GM13977 (cell line): ENCODE data around the gene PIK3C3.

ENCODE experiments used
- DNase-seq: peaks from one replicate; pipeline ENCODE4 v3.0.0; 2012; ENCODE audit warnings: low spot score
- in situ Hi-C: fragments of 300-500 bp; cut with MboI; formaldehyde crosslinking; loops from one replicate; pipeline ENCODE4 v1.12.0; 2022; ENCODE audit warnings: low sequenced_read_pairs, low pct_unique_long_range_greater_than_20kb, mixed read lengths, inconsistent platforms; ENCODE audit not compliant: unreplicated experiment
- TF ChIP-seq, protein P1 (sequence below): IDR thresholded peaks from 2 replicates; pipeline ENCODE4 v1.5.1; 2012; ENCODE audit warnings: mild to moderate bottlenecking, control low read depth; ENCODE audit not compliant: insufficient read depth; ENCODE audit errors: extremely low read depth, missing control alignments

The PIK3C3 gene

DNA sequence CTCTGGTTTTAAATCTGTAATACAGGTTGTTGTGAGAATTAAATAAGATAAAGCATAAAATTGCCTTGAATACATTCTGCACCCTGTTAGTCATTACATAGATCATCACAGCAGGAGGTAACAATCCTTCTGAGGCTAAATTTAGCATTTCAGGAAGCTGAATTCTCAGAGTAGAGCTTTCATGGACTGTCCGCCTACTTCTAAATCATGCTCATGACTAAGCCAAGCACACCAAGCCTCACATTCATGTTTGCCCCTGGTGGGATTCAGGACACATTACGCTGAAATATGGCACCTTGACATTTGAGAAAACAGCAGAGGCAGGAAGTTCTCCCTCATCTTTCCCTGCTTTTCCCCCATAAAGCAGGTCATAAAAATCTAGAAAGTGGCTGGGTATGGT lies 16.6 kb upstream of the PIK3C3 start:
- TF ChIP-seq, protein P1, sequence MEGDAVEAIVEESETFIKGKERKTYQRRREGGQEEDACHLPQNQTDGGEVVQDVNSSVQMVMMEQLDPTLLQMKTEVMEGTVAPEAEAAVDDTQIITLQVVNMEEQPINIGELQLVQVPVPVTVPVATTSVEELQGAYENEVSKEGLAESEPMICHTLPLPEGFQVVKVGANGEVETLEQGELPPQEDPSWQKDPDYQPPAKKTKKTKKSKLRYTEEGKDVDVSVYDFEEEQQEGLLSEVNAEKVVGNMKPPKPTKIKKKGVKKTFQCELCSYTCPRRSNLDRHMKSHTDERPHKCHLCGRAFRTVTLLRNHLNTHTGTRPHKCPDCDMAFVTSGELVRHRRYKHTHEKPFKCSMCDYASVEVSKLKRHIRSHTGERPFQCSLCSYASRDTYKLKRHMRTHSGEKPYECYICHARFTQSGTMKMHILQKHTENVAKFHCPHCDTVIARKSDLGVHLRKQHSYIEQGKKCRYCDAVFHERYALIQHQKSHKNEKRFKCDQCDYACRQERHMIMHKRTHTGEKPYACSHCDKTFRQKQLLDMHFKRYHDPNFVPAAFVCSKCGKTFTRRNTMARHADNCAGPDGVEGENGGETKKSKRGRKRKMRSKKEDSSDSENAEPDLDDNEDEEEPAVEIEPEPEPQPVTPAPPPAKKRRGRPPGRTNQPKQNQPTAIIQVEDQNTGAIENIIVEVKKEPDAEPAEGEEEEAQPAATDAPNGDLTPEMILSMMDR: no peak
- no peak for DNase-seq

DNA sequence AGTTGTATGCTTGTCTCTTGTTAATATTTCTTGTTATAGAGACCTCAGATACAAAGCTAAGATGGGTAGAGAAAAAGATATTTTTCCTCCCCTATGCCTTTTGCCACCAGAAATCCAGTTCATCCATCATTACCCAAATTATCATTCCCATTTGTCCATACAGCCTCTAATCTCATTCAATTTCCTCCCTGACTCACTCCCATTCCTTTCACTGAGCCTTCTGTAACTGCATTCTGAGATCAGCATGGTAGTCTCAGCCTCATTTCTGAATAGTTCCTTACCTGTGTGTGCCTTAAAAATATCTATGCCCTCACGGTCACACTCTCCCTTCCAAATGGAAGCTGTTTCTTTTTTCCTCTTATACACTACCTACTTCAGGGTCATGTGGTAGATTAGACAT lies 15.7 kb upstream of the PIK3C3 start:
- TF ChIP-seq, protein P1: no peak
- no peak for DNase-seq
- in situ Hi-C loops: no loop called here

More for the DNA sequence above, 16.6 kb upstream of the PIK3C3 start:
- in situ Hi-C loops: no loop called here

DNA sequence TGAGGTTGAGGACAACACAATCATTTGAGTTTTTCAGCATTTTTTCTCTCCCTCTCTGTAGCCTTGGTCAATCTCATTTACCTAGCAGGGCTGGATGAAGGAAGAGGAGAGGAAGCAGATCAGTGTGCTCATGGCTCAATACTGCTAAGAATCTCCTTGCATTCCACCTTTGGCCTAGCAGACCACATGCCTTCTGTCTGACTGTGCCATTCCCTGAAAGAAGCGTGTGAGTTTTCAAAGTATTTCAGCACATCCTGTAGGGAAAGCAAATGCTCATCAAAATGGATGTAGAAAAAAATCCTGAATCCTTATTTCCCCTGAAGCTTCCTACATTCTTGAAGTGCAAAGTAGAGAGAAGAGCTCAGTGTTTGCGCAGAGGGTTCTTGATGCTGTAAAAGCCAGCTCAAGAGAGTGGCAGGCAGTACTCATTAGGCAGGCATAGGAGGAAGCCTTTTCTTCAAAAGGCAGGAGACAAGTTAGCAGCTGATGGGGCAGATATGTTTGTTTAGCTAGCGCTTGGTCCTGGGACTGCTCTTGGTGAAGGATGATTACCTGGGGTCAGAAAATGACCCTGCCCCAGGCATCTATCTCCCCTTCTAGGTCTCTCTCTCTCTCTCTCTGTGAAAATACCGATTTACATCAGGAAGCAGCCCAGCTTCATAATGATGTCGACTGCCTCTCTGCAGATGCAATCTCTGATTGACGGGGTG lies 14.4 kb upstream of the PIK3C3 start:
- in situ Hi-C loops: no loop called here
- DNase-seq: no peak

DNA sequence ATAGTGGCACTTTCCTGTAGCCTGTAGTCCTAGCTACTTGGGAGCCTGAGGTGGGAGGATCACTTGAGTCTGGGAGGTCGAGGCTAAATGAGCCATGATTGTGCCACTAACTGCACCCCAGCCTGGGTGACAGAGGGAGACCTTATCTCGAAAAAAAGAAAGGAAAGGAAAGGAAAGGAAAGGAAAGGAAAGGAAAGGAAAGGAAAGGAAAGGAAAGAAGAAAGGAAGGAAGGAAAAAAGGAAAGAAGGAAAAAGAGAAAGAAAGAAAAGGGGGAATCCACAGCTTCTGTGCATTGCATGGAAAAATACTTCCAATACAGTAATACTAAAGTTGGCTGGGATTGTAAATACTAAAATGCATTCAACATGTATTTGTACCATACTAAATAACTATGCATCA lies 12.8 kb upstream of the PIK3C3 start:
- no peak for DNase-seq
- in situ Hi-C loops: no loop called here
- TF ChIP-seq, protein P1: no peak

More for the DNA sequence above, 14.4 kb upstream of the PIK3C3 start:
- TF ChIP-seq, protein P1: no peak

DNA sequence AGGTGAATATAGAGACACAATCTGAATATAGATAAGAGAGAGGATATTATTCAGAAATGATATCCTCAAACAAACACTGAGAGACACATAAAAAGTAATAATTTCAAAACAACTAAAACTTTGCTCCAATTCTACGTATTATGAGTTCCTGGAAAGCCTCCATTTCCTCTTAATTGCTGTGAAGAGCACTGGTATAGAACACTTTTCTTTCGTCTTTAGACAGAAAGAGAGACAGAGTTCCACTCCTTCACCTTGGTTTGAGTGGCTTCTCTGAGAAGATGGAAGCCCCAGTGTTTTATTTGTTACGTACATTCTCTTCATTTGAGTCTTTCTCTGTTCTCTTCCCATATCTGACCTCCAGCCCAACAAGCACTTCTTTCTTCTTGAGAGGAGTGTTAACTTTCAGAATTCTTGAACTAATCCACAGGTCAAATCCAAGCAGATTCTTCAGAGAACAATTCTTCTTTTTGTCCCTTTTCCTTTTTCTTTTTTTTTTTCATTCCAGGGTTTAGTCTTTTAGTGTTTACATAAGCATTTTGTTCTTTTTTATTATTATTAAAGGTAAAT lies 6.4 kb upstream of the PIK3C3 start:
- no peak for DNase-seq
- TF ChIP-seq, protein P1: no peak

DNA sequence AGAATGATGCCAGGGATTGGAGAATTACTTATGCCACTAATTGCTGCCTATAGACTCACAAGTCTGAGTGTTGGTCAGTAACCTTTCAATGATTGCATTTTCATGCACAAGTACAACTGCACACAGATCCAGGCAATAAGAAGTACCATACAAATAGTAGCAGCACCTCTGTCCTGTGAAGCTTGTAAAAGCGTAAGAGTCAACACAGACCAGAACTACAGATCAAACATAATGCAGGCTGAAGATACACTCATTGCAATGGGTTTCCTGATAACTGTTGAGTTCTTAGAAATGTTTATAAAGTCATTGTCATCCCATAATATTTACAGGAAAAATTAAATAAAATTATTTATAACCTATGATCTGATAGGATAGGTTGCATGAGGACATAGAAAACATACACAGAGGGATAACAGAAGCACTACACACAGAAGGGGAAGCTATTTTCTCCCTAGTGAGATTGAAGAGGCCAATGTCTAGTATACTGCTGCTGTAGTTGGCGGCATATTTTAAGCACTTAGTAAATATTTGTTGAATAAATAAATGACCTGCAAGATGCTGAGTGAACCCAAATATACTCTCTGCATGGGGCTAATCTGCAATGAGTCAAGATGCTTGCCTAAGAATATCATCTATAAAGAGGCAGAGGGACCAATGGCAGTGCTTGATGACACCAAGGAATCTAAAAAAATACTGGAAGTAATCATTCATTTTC lies 5.7 kb upstream of the PIK3C3 start:
- DNase-seq: no peak
- in situ Hi-C loops: no loop called here
- TF ChIP-seq, protein P1: no peak

More for the DNA sequence above, 6.4 kb upstream of the PIK3C3 start:
- in situ Hi-C loops: no loop called here
